GM19328 (cell line): ENCODE results near the gene GPX6.
"Not testable (repeated sequence)": the region's sequence is repeated elsewhere in the genome, so short reads cannot be mapped to it uniquely, and the experiment has no call there.

Experiments used
- ATAC-seq: cut with Tn5 transposase; IDR thresholded peaks from one replicate; pipeline ENCODE4 v1.9.1; 2021; ENCODE audit warnings: mild to moderate bottlenecking, moderate library complexity; ENCODE audit not compliant: unreplicated experiment

The GPX6 gene, protein sequence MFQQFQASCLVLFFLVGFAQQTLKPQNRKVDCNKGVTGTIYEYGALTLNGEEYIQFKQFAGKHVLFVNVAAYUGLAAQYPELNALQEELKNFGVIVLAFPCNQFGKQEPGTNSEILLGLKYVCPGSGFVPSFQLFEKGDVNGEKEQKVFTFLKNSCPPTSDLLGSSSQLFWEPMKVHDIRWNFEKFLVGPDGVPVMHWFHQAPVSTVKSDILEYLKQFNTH

DNA sequence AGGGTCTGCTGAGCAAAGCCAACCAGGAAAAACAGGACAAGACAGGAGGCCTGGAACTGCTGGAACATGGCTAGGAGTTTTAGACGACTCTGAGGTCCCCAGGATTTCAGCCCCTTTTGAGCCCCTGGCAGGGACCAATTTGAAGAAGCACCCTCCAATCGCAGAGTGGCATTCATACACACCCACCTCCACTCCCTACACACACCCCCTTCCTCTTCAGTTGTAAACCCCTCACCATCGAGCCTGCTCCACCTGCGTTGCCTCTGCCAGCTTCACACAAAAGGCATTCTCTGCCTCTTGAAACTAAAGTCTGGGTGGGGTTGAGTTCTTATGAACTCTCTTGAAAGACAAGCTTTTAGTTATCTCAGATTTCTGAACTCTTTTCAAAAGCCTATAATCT lies at the start of gene GPX6:
Gene GPX6 (minus strand): TSS at position 118 of the 400 bp plus-strand sequence. CDS start 50 bp downstream, at position 68.
- ATAC-seq: no peak

DNA sequence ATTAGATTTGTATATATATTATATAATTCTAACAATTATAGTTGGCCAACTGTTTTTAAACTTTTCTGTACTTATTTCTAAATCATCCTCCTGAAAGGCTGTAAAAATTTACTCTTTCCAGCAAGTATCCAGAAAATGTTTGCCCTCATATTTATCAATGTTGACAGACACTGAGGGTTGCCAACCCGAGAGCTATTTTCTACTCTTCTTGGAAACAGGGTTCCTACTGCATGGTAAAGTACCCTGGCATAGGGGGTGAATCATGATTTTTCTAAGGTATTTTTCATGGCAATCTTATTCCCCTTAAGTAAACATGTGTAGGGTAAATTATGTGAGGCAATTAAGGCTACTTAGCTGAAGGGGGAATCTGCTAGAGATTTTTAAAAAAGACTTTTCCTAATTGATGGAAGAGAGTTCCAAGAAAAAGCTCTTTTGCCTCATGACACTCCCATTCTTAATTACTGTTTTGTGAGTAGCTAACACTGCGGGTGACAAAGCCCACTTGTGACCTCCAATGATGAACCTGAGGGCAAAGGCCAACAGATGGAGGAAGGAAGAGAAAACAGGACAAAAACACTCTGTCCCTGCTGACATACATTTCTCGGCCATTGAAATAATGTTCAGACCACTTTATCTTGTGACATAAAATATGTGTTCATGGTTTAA lies 48.0 kb upstream of the GPX6 start:
- ATAC-seq: no peak

DNA sequence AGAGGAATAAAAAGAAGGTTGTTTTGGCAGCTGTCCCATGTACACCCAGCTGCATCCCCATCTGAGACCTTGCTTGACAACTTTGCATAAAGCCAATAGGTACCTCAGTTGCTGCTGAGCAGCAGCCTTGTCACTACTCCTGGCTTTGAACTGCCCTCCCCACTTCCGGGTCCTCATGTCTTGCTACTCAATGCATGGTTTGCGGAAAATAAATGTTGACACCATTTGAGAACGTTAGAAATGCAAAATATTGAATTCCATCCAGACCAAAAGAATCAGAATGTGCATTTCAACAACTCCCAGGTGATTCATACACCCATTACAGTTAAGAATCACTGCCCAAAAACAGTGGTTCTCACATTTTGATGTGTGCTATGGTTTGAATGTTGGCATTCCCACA lies 43.0 kb upstream of the GPX6 start:
- ATAC-seq: no peak

DNA sequence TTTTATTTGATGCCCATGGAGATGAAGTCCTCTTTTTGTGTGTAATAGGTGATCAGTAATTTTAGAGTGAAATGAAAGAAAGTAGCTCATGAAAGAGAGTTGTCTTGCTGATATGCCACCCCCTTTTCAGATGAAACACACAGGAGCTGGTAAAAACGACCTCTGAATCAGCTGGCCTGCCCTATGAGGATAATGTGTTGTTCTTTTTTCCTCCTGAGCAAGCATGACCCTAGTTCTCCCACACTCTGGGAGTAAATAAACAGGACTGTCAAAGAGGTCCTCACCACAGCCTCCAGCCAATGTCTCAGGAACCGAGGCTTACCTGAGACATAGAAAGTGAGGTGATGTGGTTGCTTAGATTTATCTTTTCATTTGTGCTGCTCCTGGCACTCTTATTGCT lies 39.5 kb upstream of the GPX6 start:
- no peak for ATAC-seq

DNA sequence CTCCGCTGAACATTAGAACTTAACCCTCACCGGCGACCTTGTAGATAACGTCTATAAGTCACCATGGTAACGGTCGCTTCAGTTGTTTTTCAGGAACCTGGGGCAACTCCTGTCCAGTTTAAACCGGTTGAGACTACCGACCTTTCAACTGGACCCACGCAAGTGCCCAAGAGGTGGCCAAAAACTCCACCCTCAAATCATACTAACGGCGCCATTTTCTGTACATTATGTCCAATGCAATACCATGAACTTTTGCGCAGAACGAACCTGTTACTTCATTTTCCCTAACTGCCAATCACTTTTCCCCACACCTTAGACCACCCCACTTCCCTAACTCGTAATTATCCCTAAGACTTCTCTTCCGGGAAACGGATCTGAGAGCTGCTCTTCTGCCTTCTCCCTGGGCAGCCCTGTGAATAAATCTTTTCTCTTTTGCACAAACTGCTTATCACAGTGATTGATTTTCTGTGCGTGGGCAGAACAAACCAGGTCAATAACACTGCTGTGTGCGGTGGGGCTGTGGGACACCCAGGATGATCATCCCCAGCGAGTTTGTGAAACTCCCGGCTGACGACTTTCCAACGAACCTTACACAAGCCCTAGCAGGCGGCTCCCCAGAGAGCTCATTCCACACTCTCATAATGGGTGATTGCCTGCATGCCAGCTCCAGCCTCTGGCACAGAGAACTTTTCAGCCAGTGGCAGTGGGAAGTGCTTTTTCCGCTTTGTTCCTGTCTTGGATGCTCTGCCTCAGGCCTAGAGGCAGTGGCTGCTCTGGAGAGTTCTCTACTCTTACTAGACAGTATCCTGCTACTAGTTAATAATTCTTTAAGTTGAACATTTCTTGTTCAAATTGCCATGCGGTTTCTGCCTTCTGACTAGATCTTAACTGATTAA lies 38.6 kb upstream of the GPX6 start:
- ATAC-seq: no peak

DNA sequence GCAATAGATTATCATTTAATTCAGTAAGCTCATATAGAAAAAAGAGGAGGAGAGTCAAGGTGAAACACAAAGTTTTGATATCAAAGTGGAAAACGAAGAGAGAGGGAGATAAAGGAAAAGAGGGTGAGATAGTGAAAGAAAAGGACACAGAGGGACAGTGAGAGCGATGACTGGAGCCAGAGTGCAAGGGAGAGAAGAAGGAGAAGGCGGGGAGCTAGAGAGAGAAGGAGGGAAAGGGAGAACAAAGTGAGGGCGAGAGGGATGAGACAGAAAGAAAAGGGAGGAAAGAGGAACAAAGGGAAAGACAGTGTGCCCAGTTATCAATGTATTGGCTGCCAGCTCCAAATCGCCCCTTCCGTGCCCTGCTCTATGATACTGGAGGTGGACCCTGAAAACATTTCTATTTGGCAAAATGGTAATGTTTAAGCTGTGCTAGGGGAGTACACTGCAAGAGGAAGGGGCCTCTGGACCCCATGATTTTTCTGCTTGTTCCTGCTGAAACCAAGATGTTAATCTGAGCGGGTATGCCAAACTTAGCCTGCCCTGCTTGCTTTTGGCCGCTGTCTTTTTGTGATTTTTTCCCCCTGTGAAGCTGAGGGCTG lies 37.9 kb upstream of the GPX6 start:
- no peak for ATAC-seq

DNA sequence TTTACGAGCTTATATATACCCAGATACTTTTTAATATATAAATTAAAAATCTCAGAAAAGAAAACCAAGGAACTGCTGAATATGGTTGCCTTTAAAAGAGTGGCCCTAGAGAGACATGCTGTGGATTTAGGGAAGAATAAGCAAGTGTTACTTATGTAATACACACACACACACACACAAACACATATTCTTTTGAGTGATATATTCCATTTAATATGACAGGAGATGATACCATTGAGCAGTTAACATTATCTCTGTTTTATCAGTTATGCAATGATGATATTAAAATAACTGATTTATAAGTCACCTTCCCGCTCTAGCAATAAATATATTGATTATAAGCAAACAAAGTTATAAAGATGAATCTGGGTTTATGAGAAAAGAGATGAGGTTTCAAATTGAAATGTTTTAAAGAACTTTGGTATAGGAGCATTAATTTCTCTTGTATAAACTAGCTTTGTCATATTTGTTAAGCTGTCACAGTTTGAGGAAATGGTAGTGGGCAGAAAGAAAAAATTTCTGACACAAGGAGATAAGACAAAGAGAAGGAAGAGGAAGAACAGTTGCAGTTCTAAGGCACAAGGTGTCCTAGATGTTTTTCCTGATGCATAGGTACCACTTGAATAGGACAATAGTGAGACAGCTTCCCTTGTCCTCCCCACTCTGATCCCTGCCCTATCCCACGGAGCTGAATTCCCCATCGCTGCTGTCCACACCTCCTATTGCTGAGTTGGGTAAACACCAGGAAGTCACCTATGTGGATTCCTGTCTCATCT lies 36.5 kb upstream of the GPX6 start:
- no peak for ATAC-seq

DNA sequence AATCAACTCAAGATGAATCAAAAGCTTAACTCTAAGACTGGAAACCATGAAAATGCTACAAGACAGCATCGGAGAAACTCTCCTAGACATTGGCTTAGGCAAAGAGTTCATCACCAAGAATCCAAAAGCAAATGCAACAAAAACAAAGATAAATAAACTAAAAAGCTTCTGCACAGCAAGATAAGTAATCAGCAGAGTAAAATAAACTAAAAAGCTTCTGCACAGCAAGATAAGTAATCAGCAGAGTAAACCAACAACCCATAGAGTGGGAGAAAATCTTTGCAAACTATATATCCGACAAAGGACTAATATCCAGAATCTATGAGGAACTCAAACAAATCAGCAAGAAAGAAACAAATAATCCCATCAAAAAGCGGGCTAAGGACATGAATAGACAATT lies 31.4 kb upstream of the GPX6 start:
- ATAC-seq: not testable (repeated sequence)

DNA sequence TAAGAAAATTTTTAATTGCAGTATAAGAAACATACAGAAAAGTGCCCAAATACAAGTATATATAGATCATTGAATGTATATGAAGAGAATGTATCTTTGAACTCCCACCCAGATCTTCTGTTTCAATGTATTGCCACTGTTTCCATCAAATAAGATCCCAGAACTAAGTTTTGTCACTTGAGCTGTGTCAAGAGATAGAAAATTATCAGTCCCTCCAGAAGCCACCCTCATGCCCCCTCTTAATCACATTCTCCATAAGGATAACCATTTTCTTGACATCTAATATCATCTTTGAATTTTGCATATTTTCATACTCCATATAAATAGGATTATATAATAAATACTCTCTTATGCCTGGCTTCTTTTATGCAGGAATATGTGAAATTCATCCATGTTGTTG lies 30.4 kb upstream of the GPX6 start:
- ATAC-seq: no peak

DNA sequence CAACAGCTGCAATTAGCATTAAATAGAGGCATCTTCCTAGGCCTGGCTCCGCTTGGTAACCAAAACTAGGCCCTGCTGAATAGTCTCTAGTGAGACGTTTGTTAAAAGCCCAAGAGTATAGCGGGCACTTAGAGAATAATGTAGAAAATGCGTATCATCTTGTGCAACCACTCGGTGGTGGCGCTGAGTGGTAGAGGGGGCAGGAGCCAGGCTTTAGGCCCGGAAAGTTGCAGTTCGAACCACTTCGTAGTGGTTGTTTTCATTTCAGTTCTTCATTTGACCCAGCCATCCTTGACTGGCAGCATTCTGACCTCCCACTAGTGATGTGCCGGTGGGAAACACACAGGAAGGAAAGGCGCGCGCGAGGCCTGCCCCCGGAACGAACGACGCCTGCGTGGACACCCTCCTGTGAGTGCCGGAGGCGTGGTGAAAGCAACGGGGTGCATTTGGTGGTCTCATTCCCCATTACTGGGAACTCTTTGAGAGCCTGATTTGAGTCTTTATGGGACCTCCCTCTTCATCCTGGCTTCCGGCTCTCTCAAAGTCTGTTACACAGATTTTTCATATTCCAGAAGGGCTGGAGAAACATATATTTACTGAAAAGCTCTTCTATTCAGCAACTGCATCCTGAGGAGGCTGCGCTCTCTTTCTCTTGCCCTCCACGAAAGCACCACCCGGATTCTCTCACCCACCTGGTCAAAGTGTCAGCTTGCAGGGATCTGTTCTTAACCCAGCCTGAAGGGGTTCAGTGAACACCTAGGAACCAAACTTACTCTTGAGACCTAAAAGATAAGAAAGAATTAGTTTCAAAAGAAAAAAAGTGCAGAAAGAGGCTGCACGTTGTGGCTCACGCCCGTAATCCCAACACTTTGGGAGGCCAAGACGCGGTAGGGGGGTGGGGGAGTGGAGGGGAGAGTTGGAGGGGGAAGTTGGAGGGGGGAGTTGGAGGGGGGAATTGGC lies 28.3 kb upstream of the GPX6 start:
- no peak for ATAC-seq

DNA sequence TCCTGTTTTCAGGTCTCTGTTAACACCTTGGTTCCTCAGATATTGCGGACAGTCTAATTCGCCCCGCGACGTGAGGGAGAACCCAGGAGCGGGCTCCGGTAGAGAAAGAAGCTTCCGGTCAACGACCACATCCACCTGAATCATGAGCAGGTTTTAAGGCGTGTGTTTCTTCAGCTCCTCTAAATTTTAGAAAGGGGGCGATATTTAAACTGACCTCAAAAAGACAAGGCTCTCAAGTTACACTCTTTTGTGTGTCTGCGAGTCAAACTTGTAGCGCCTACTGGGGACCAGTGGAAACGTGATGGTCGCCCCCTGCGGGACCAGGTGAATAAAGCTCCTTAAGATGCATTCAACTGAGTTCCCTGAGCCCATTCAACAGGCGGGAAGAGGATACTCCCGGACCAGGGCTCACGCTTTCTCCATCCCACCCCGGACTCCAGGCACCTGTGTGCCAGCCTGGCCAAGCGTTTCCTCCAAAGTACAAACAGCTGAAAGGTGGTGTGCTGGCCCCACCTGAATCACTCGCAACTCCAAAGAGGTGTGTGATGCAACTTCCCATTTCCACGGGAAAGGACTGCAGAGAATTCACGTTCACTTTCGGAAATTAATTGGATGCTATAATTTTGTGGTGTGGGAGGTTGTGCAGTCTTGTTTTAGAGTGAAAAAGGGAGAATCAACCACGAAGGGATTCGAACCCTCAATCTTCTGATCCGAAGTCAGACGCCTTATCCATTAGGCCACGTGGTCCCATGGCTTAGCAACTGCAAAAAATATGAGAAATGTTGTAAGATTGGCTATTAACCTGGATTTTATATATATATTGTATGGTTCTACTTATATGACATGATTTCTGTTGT lies 27.1 kb upstream of the GPX6 start:
- ATAC-seq: no peak

DNA sequence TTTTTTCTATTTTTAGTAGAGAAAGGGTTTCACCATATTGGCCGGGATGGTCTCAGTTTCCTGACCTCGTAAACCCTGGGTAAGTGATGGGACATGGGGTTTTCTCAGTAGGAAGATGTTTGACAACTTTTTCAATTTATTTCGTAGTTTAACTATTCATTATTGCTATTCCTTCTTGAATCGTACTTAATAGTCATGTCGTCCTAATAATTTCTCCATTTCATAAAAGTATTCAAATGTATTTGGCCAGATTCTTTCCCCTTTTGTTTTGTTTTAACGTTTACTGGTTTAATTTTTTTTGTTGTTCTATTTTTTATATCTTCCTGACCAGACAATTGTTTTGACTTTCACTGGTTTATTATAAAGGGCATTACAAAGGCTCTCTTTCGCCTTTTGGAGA lies 26.4 kb upstream of the GPX6 start:
- no peak for ATAC-seq

DNA sequence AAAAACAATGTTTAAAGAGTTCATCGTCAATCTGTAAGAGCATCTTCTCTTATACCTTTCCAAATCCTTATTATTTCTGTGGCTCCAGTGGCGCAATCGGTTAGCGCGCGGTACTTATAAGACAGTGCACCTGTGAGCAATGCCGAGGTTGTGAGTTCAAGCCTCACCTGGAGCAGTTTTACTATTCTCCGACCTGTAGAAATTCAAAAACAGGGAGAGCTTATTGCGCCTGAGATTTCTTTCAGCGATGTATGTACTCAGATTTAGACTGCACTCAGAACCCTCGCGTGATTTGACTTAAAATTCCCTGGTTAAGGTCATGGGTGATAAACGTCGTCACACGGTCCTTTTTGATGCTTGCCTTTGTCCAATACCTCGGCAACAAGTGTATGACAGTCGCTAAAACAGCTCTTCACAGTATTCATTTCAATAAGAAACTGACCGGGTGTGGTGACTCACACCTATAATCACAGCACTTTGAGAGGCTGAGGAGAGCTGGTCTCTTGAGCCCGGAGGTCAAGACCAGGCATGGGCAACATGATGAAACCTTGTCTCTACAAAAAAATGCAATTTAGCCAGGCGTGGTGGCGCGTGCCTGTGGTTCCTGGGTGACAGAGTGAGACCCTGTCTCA lies 22.0 kb upstream of the GPX6 start:
- no peak for ATAC-seq

DNA sequence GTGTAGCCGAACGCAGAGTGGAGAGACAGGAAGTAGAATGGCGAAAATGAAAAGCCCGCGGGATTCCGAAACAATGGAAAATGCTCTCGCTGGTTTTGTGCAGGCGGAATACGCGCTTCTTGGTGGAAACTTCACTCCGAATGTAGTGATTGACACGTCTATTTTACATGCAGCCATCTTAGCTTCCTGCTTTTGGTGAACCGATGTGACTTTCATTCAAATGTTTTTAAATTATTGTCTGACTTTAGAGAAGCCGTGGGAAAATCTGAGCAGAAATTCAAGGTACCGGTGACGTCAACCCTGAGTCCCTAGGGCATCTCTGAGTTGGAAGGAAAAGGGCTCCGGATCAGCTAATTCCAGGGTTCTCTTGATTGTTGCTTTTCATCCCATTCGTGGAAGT lies 21.5 kb upstream of the GPX6 start:
- no peak for ATAC-seq

DNA sequence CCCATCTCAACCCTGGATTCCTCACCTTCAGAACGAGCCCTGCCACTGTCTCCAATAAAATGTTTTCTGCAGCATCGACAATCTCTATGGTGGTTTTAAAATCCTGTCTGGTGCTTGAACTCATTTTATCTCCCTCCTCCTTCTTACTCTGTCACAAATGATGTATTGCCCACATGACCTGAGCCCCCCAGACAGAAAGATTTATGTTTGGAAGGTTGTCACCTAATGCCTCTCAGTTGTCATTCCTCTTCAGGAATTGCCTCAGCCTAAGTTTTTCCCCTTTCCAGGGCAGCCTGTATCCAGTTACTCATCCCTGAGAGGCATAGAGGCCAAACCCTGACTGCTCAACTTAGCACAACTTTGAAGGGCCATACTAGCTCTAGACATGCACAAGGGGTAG lies 19.3 kb upstream of the GPX6 start:
- no peak for ATAC-seq

DNA sequence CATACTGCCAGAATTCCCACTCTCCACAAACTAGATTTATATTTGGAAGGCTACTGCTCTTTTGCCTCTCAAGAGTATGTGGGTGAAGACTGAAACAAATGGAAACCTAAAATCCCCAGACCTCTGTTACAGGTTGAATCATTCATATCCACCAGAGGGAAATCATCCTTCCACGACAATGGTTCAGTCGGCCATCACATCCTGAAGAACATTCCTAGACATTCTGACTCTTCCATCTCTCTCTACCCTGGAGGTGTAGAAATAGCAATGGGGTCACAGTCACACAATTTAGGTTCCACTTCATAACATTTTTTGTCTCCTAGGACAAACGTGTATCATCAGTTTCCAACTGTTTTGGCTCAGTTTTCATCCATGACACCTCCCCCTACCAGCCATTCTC lies 18.7 kb upstream of the GPX6 start:
- no peak for ATAC-seq

DNA sequence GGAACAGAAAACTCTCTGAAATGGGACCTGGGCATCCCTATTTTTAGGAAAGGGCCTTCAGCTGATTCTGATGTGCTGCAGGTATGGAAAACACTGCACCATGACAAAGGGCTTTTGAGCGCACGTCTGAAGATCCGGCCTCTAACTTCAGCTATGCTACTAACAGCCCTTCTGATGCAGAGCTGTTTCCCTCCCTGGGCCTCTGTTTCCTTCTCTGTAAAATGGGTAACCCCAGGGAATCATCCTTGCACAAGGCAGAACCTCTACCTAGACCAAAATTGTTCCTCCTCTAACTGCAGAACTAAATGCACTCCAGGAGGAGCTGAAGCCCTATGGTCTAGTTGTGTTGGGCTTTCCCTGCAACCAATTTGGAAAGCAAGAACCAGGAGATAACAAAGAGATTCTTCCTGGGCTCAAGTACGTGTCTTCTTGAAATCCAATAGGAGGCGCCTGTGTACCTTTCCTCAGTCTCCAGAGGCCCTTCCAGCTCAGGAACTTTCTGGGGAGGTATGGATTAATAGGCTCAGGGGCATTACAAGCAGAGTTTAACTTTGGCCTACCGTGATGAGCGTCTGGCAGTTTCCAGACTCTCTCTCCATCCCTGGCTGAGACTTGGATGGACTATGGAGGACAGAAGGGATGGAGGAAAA lies 16.0 kb upstream of the GPX6 start:
- ATAC-seq: no peak

DNA sequence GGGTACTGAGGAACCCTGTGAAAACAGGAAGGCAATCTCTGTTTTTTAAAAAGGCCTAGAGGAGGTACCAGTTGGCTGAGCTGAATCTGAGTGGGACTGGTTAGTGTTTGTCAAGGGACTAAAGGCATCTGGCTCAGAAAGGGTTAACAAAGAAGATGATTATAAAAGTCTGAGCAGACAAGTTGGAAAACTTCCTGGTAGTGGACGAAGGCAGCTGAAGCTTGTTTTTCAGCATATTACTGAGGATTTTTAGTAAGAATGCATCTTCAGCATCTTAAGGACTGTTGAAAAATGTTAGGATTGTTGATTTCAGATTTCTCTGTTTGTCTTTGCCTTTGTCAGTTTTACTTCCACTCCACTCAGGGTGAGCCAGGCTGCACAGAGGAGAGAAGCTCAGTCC lies 15.2 kb upstream of the GPX6 start:
- no peak for ATAC-seq
